GM12878 (cell line): ENCODE data around the gene NUTM1. TPM values are rescaled to one million over a fixed set of nuclear protein-coding genes. Genes with fewer than 3 reads are reported as not detected.

Experiments
- ATAC-seq: fragments of 200-7000 bp; cut with Tn5 transposase; 3 replicates; pipeline ENCODE4 v1.9.1; 2020; ENCODE audit warnings: mild to moderate bottlenecking, moderate library complexity
- BruUV-seq: library from RNA; stranded (reverse); fragments of 400-500 nt; replicated peaks from 2 replicates; lab custom pipeline; 2021; lab: Mats Ljungman, UMichigan
- CTCF ChIA-PET: fragments of 300-600 bp; sonication (Branson Sonifier 250); formaldehyde crosslinking; extraction: SDS; loops from one replicate; lab custom pipeline; 2021; ENCODE audit warnings: inconsistent platforms; lab: Yijun Ruan, JAX
- POLR2A ChIA-PET: fragments of 350-600 bp; formaldehyde crosslinking; extraction: SDS; loops from one replicate; lab custom pipeline; 2021; ENCODE audit warnings: inconsistent platforms; lab: Charles Lee
- RAD21 ChIA-PET: fragments of 300-600 bp; sonication (Branson Sonifier 250); formaldehyde crosslinking; loops from one replicate; lab custom pipeline; 2023; ENCODE audit warnings: antibody characterized with exemption; ENCODE audit not compliant: unreplicated experiment; lab: Charles Lee
- SMC1A ChIA-PET: fragments of 300-600 bp; sonication (Branson Sonifier 250); formaldehyde crosslinking; loops from one replicate; lab custom pipeline; 2023; ENCODE audit not compliant: unreplicated experiment, uncharacterized antibody; lab: Charles Lee
- DNase-seq: peaks from one replicate; pipeline ENCODE4 v3.0.0-alpha.2; 2011; ENCODE audit warnings: low read depth, low spot score
- FAIRE-seq: peaks from 3 replicates; lab custom pipeline; 2011; peaks lifted over from hg19 to GRCh38; lab: Jason Lieb, UNC
- H2AFZ ChIP-seq: 2 replicates; pipeline ENCODE4 v1.6.0; 2011; ENCODE audit warnings: low read depth, low read length, control low read depth; ENCODE audit not compliant: control insufficient read depth
- H3K27ac ChIP-seq: 2 replicates; pipeline ENCODE4 v1.5.1; 2011; ENCODE audit warnings: control low read depth; ENCODE audit not compliant: control insufficient read depth, insufficient read depth
- H3K27me3 ChIP-seq, 2 experiments: replicated peaks in 1 of 2; 2 replicates each; pipeline versions ENCODE4 v1.6.0 to v1.6.1; 2011; ENCODE audit warnings: low read length in 1 of 2; ENCODE audit not compliant: control insufficient read depth in 2 of 2, insufficient read depth in 2 of 2
- H3K36me3 ChIP-seq, 2 experiments: 2 replicates each; pipeline ENCODE4 v1.5.1; 2011; ENCODE audit warnings: low read length in 1 of 2; ENCODE audit not compliant: control insufficient read depth in 2 of 2, insufficient read depth in 2 of 2
- H3K4me1 ChIP-seq: 2 replicates; pipeline ENCODE4 v1.6.1; 2011; ENCODE audit warnings: mild to moderate bottlenecking, low read length, moderate library complexity, mixed read lengths; ENCODE audit not compliant: control insufficient read depth, insufficient read depth
- H3K4me2 ChIP-seq: 2 replicates; pipeline ENCODE4 v1.6.0; 2011; ENCODE audit warnings: control low read depth; ENCODE audit not compliant: control insufficient read depth, insufficient read depth
- H3K4me3 ChIP-seq: fragments of 200-600 bp; sonication (generic); 2 replicates; pipeline ENCODE4 v1.5.1; 2016
- H3K79me2 ChIP-seq: 2 replicates; pipeline ENCODE4 v1.6.0; 2011; ENCODE audit warnings: low read length; ENCODE audit not compliant: control insufficient read depth, insufficient read depth
- H3K9ac ChIP-seq: 2 replicates; pipeline ENCODE4 v1.8.0; 2011; ENCODE audit warnings: low read length, control low read depth, mixed read lengths; ENCODE audit not compliant: control insufficient read depth, insufficient read depth
- H3K9me3 ChIP-seq: replicated peaks from 3 replicates; pipeline ENCODE4 v1.5.1; 2011; ENCODE audit warnings: mild to moderate bottlenecking, low read length; ENCODE audit not compliant: control insufficient read depth, insufficient read depth
- H4K20me1 ChIP-seq: 2 replicates; pipeline ENCODE4 v1.6.0; 2011; ENCODE audit not compliant: control insufficient read depth, insufficient read depth
- ASH2L ChIP-seq: fragments of 300-600, 200-600 bp; sonication (generic); IDR thresholded peaks from 2 replicates; pipeline ENCODE4 v1.6.1; 2017; ENCODE audit warnings: low read depth, mild to moderate bottlenecking, borderline replicate concordance
- CREM ChIP-seq: IDR thresholded peaks from 2 replicates; pipeline ENCODE4 v1.6.1; 2014; ENCODE audit warnings: antibody characterized with exemption, low read depth
- E4F1 ChIP-seq: fragments of 450-650 bp; IDR thresholded peaks from 2 replicates; pipeline ENCODE4 v1.6.1; 2018; ENCODE audit warnings: borderline replicate concordance, mild to moderate bottlenecking; ENCODE audit not compliant: partially characterized antibody
- HDGF ChIP-seq: fragments of 450-650 bp; IDR thresholded peaks from 2 replicates; pipeline ENCODE4 v1.6.1; 2016; ENCODE audit warnings: antibody characterized with exemption
- JUNB ChIP-seq: IDR thresholded peaks from 2 replicates; pipeline ENCODE4 v1.6.1; 2016; ENCODE audit warnings: antibody characterized with exemption, mild to moderate bottlenecking
- POLR2AphosphoS2 ChIP-seq: IDR thresholded peaks from 2 replicates; pipeline ENCODE4 v1.6.1; 2011; ENCODE audit warnings: low read depth, mild to moderate bottlenecking, low read length, improper control_type of control experiment, moderate library complexity
- YY1 ChIP-seq: IDR thresholded peaks from 2 replicates; pipeline ENCODE4 v1.6.1; 2011; ENCODE audit warnings: low read depth, mild to moderate bottlenecking, low read length
- ZNF217 ChIP-seq: fragments of 450-650 bp; IDR thresholded peaks from 2 replicates; pipeline ENCODE4 v1.6.1; 2017; ENCODE audit warnings: antibody characterized with exemption, mild to moderate bottlenecking
- ZNF687 ChIP-seq: fragments of 450-650 bp; IDR thresholded peaks from 2 replicates; pipeline ENCODE4 v1.6.1; 2017; ENCODE audit warnings: mild to moderate bottlenecking, moderate library complexity
- WGBS: methylation state at CpG from one replicate; pipeline ENCODE4 v1.1.6; 2016; ENCODE audit warnings: low lambda C conversion rate; ENCODE audit not compliant: insufficient replicate concordance, insufficient coverage; ENCODE audit errors: missing lambda C conversion rate; 5-methylcytosine and 5-hydroxymethylcytosine counted together
- in situ Hi-C: fragments of 300-500 bp; cut with MboI; formaldehyde crosslinking; loops from 9 replicates; pipeline ENCODE4 v1.14.3; 2018; ENCODE audit warnings: mixed read lengths
- intact Hi-C: fragments of 100-400 bp; cut with micrococcal nuclease; formaldehyde crosslinking; loops from one replicate; pipeline ENCODE4 v1.14.2; 2022; ENCODE audit not compliant: unreplicated experiment
- polyA plus RNA-seq, 11 experiments: library from polyadenylated mRNA; depleted of rRNA in 4 of 11; unstranded in 6 of 11; stranded (reverse) in 5 of 11; fragments of >200 nt; fragmentation: Nextera tagmentation in 4 of 11; fragmentation: Illumina TruSeq in 1 of 11; extraction: Ambion mirVana in 4 of 11; extraction: Trizol in 1 of 11; gene quantifications; 1 replicate in 1 of 11; 2 replicates in 10 of 11; pipeline versions ENCODE4 v1.2.1 to v1.2.3, GENCODE V29; 2011 to 2016; ENCODE audit warnings: inconsistent platforms in 2 of 11, missing spikeins in 2 of 11, low read depth in 1 of 11
- total RNA-seq, 4 experiments: library from RNA; depleted of rRNA in 3 of 4; stranded (reverse); fragments of >200 nt in 3 of 4; fragmentation: Illumina TruSeq in 1 of 4; extraction: Trizol in 1 of 4; gene quantifications; 2 replicates each; pipeline versions ENCODE4 v1.2.1 to v1.2.3, GENCODE V29; 2013 to 2021
- TF ChIP-seq, protein P1 (sequence below): fragments of 450-650 bp; IDR thresholded peaks from 2 replicates; pipeline ENCODE4 v1.6.1; 2016; ENCODE audit warnings: mild to moderate bottlenecking

The NUTM1 gene
- total and polyA plus RNA-seq, 10 of the 15 experiments (the other 5 are each of a cell fraction or from before 2014, with no cell fraction given) = under 0.01 to 0.05 TPM; not detected in 8

- Histone ChIP-seq H3K4me2 (no peak overlapping the region), H3K27ac (no peak overlapping the region), H4K20me1 (no peaks in the 10 kb centered on the region), H3K4me1 (no peaks in the 10 kb centered on the region), H3K27me3 (no peaks in the 10 kb centered on the region), H3K9ac (no peak overlapping the region), H2AFZ (no peak overlapping the region), H3K9me3 (no peaks in the 10 kb centered on the region), H3K4me3 (no peak overlapping the region), H3K79me2 (no peaks in the 10 kb centered on the region), H3K36me3 (peaks cover 0 to 5% of the 10 kb centered on the region in 2 experiments; a peak in 3 of 4 replicates)
- BruUV-seq = no TSS peak
- ATAC-seq (no peak), DNase-seq (no peak), FAIRE-seq (no peak)
- intact Hi-C loops = no loop called here
- 86% methylated on average over 9 of the region's 9 CpGs for WGBS
- no peak for TF ChIP-seq CREM
- TF ChIP-seq POLR2AphosphoS2 = no peak
- TF ChIP-seq JUNB = no peak
- no peak for TF ChIP-seq ZNF687
- TF ChIP-seq, protein P1, sequence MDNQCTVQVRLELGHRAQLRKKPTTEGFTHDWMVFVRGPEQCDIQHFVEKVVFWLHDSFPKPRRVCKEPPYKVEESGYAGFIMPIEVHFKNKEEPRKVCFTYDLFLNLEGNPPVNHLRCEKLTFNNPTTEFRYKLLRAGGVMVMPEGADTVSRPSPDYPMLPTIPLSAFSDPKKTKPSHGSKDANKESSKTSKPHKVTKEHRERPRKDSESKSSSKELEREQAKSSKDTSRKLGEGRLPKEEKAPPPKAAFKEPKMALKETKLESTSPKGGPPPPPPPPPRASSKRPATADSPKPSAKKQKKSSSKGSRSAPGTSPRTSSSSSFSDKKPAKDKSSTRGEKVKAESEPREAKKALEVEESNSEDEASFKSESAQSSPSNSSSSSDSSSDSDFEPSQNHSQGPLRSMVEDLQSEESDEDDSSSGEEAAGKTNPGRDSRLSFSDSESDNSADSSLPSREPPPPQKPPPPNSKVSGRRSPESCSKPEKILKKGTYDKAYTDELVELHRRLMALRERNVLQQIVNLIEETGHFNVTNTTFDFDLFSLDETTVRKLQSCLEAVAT = no peak
- no peak for TF ChIP-seq HDGF
- no peak for TF ChIP-seq ASH2L
- TF ChIP-seq ZNF217 = no peak
- TF ChIP-seq YY1 = no peak
- TF ChIP-seq E4F1 = no peak
- CTCF ChIA-PET = interaction anchor here (0.6 kb wide), 1 partner anchor 526 kb away, joined by 3 read pairs; no protein-coding TSS in a partner anchor
- POLR2A ChIA-PET = no interaction called here
- in situ Hi-C loops = no loop called here
- SMC1A ChIA-PET = interaction anchor here (1.7 kb wide), 1 partner anchor 10 kb away, joined by 4 read pairs; no protein-coding TSS in a partner anchor
- RAD21 ChIA-PET = no interaction called here
These were observed 12.1 kb downstream of the NUTM1 start for GRCh38 chr15:34355241-34355640.
